HG03064 (cell line): ENCODE data around the gene TEP1.
A peak's percentile ranks its signal among the peaks of the same experiment; 100 is the strongest.
"Not testable (repeated sequence)": the region's sequence is repeated elsewhere in the genome, so short reads cannot be mapped to it uniquely, and the experiment has no call there.

Source experiments
- ATAC-seq: cut with Tn5 transposase; IDR thresholded peaks from one replicate; pipeline ENCODE4 v1.9.1; 2021; ENCODE audit warnings: low read depth; ENCODE audit not compliant: unreplicated experiment

TEP1 gene

DNA sequence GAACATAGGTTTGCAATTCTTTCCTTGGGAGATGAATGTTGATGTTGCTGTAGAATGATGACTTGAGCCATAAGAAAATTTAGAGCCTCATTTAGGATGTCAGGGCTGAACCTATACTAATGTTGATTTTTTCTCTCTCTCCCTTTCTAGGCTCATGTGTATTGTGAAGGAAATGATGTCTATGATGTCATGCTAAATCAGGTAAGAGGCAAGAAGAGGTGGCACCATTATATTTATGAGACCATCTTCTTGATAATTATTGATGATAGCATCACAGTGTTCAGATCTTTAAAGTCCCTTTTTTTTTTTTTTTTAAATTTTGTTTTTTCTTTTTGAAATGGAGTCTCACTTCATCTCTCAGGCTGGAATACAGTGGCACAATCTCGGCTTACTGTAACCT lies 66.6 kb downstream of the TEP1 start:
- no peak for ATAC-seq

DNA sequence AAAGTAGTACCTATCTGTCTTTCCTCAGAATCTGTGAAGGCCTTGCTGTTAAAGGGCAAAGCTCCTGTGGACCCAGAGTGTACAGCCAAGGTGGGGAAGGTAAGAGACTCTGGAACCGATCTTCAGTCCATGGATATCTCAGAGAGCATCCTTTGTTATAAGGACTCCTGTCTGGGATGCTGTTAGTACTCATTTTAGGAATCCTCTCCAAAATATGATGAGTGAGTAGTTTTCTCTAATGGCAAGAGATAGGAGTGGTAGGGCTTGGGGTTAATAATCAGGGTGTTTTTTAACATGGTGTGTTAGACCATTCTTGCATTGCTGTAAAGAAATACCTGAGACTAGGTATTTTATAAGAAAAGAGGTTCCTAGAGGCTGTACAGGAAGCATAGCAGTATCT lies 67.9 kb downstream of the TEP1 start:
- no peak for ATAC-seq

DNA sequence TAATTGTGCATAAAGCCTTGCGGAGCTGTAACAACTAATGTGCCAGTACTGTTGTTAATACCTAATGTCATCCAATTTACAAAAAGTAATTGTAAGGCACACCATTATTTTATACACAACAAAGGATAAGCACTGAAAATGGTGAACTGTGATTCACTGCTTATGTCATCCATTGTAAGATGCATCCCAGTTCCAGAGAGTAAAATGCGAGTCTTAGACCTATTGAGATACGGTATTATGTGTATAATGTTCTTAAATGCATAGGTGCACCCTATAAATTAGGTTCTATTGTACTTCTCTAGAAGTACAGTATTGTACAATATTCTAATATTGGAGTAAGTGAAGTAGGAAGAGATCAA lies 69.5 kb downstream of the TEP1 start:
- ATAC-seq, result no peak

DNA sequence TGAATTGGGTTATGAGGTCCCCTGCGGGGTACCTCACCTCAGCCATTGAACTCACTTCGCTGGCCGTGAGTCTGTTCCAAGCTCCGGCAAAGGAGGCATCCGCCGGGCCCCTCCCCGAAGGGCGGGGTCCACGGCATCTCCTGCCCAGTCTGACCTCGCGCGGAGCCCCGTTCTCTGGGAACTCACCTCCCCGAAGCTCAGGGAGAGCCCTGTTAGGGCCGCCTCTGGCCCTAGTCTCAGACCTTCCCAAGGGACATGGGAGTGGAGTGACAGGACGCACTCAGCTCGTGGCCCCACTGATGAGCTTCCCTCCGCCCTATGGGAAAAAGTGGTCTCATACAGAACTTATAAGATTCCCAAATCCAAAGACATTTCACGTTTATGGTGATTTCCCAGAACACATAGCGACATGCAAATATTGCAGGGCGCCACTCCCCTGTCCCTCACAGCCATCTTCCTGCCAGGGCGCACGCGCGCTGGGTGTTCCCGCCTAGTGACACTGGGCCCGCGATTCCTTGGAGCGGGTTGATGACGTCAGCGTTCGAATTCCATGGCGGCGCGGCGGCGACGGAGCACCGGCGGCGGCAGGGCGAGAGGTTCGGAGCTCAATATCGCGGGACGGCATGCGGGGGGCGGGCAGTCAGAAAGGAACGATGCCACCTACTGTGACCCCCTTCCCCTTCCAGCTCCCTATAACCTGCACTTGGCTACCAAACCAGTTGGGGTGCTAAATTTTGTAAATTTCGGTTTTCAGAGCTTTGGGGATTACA lies 70.0 kb downstream of the TEP1 start, which contains the start of gene PARP2:
Gene PARP2 (plus strand): TSS at position 544 of the 770 bp plus-strand sequence. CDS start 7 bp downstream, at position 551.
- peak; percentile 88 for ATAC-seq

DNA sequence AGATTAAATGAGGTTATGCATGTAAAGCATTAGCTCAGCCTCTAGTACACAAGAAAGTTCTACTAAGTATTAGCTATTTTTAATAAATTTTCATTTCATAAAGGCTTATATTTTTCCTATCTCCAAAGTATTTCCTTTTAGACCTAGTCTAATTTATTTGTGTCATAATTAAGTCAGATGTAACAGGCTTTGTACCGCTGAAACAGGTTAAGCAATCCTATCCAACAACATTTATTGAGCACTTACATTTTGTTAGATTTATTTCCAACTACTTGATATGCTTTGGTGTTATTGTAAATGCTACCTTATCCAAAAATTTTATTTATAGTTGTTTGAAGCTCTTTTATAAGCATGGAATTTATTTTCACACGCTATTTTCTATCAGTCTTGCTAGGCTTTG lies 71.7 kb downstream of the TEP1 start:
- ATAC-seq, result no peak

DNA sequence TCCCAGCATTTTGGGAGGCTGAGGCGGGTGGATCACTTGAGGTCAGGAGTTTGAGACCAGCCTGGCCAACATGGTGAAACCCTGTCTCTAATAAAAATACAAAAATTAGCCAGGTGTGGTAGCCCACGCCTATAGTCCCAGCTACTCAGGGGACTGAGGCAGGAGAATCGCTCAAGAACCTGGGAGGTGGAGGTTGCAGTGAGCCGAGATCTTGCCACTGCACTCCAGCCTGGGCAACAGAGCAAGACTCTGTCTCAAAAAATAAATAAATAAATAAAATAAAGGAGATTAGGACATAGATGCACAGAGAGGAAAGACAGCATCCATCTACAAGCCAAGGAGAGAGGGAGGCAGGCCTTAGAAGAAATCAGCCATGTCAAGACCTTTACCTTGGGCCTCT lies 72.3 kb downstream of the TEP1 start:
- not testable (repeated sequence) for ATAC-seq

DNA sequence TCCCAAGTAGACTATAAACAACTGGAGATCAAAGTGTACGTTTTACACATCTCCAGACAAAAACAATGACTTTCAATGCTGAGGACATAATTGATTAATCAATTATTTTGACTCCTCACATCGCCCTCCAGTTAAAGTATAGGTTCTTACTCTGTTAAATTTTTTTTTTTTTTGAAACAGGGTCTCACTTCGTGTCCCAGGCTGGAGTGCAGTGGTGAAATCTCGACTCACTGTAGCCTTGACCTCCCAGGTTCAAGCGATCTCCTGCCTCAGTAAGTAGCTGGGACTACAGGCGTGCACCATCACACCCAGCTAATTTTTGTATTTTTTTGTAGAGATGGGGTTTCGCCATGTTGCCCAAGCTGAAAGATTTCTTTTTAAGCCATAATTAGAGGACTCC lies 79.3 kb downstream of the TEP1 start:
- no peak for ATAC-seq

DNA sequence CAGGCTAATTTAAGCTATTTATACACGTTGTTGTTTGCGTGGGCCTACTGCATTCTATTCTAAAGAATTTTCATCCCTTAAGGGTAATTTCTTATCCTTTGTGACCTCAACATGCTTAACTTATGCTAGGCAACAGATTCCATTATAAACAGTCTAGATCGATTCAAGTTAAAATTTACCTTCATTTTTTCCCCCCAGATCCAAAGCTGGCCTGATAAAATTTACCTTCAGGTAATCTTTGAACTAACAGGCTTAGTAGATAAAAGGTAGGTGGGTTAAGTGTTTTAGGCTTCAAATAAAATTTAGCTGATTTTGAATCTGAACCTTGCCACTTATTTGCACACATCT lies 79.8 kb downstream of the TEP1 start:
- ATAC-seq, result no peak

DNA sequence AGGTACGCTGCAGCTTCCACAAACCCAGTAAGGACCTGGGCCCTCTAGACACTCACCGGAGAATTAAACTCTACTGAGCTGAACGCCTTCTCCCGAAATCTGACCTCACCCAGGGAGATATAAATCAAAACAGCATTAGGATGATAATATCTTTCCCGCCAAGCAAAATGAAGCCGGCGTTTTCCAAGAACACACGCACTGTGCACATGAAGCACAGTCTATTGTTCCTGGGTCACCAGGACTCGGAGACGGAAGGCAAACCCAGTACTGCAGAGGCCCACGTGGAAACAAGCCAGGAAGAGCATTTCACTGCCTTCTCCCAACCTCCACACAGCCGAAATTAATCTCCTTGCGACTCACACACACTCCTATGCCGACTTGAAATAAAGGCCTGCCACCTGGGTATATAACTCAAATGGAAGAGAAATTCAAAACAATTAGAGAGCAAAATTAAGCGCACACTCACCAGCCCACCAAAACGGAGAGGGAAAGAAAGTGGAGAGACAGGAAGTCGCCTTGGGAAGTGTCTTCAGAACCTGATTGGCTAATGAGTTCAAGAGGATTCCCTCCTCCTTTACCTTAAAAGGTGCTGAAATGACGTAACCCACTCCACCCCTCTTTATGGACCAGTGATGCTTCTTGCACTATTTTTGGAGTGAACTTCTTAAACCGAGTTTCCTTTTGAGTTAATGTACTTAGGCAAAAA lies 80.4 kb downstream of the TEP1 start, which contains the start of gene CCNB1IP1:
Gene CCNB1IP1 (minus strand): TSS at position 492 of the 706 bp plus-strand sequence. CDS start 16,756 bp downstream, outside the sequence.
- ATAC-seq, result peak; percentile 94

DNA sequence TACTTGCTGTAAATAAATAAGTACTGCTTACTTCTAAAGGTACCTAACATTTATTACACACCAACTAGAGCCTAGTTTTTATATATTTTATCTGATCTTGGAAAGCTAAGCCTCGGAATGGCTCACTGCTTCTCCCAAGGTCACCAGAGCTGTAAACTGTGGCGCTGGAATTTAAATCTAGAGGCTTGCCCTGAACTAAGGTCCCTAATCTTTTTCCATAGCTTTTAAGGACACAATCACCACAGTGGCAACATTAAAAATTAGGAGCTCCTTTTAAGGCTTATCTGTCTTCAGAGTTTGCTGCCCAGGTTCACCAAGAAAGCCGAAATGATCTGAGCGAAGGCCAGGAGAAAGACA lies 80.9 kb downstream of the TEP1 start:
- no peak for ATAC-seq

DNA sequence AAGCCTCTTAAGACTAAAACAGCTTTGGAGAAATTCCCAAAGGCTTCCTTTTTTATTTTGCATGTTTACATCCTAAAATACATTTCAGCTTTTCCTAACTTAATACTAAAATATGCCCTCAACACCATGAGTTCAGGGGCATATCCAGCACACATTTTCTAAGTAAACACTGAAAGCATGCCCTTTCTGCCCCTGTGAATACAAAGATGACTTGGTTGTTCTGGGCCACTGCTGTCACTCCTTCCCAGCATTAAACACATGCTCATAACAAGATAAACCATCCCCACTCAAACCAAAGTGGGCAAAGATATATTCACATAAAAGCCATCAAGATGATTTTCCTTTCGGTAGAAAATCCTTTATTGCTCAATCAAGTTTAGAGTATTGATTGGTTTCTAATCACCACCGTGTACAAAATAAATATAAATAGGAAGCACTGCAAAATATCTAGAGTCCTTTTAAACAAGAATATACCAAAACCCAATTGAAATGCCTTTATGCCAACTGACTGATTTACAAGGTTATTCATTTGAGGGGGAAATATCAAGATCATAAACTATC lies 82.2 kb downstream of the TEP1 start:
- no peak for ATAC-seq

DNA sequence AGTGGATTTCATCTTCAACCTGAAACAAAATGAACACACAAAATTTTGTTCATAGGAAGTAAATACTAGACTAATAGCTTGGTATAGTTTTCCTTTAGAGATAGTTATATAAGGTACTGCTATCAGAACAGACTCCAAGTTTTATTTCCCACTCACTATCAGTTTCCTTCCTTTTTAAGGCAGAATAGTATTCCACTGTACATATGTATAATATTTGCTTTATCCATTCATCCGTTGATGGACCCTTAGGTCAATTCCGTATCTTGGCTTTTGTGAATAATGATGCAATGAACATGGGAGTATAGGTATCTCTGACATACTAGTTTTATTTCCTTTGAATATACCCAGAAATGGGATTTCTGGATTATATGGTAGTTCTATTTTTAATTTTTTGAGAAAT lies 83.9 kb downstream of the TEP1 start:
- no peak for ATAC-seq

DNA sequence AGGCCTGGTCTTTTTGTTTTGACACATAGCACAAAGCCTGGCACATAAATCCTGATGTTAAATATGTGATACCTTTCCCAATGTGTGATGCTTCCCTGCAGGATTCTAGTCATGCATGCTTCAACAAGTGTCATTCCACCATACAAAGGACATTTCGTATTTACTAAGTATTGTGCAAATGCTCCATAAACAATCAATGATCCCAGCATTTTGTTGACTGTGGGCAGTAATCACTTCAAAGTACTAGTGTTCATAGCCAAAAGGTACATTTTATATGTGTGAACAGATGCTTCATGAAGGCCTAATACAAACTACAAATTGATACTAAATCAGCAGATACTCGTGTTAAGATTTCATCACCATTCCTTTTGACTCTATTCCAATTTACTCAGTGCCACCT lies 84.6 kb downstream of the TEP1 start:
- no peak for ATAC-seq

DNA sequence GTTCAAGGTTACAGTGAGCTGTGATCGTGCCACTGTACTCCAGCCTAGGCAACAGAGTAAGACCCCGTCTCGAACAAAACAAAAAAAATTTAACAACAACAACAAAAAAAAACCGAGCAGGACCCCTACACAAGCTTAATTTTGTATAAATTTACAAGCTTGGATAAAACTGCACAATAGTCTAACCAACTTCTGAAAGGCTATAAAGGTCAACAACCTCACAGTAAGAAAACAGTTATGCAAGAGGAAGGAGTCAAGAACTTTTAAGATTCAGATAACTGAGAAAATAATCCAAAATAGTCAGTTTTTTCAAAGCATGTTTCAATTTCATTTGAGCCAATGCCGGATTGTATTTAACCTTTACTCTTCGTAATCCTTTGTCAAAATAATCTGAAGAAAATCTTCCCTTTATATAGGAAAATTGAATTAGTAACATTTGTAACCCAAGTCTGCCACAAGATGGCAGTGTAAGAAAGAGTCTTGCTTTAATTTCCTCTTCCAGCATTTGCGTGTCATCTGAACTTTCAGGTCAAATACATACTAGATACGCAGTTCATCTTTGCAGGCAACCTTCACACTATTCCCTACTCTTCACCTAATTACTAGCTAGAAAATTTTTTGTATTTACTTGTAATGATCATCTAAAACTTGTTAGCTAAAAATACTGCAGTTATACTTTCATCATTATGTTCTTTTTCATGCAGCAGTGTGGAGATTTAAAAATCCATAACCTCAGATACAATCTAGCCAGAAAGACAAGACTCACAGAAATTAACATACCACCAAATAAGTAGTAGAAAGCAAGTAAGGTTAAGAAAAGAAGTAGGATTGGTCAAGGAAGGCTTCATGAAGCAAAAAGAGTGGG lies 86.1 kb downstream of the TEP1 start:
- no peak for ATAC-seq

DNA sequence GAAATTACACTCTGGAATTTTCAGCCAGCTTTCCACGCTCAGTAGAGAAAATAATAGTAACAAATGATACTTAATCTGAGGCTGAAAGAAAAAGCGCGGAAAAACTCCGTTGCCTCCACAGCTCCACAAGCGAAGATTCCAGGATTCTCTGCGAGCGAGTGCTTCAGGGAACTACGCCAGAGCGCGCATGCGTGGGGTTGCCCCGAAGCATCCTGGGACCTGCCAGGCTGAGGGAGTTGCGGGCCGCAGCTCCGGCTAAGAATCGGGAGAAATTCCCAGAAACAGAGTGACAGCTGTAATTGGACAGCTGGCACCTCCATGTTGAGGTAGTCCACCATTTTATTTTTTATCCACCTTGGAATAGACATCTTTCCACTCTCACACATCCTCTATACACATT lies 95.6 kb downstream of the TEP1 start:
- ATAC-seq, result no peak
